HG03558 (cell line): Measurements from ENCODE around the gene SEC61A1.

ENCODE experiments used
- ATAC-seq: cut with Tn5 transposase; IDR thresholded peaks from one replicate; pipeline ENCODE4 v1.9.1; 2021; ENCODE audit warnings: moderate number of reproducible peaks; ENCODE audit not compliant: unreplicated experiment; ENCODE audit errors: extremely low read depth

The SEC61A1 gene

DNA sequence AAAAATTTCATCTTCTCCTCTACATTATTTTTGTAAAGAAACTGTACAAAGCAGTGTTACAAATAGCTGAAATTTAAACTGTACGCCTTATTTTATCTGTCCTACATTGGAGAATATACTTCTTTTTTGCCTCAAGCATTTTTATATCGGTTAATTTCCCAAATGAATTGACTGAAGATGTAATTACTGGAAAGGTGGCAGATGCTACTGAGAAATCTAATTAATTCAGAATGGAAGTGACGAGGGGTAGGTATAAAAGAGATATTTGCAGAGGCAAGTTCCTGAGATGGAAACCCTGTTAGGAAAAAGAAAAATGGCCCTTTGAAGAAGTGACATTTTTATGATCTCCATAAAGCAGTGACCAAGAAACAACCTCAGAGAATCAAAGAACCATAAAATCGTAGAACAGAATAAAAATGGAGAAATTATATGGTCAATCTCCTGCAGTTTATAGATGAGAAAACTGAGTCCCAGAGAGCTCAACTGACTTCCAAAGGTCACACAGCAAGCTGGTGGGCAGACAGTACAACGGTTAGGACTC lies 51.0 kb downstream of the SEC61A1 start:
- no peak for ATAC-seq

DNA sequence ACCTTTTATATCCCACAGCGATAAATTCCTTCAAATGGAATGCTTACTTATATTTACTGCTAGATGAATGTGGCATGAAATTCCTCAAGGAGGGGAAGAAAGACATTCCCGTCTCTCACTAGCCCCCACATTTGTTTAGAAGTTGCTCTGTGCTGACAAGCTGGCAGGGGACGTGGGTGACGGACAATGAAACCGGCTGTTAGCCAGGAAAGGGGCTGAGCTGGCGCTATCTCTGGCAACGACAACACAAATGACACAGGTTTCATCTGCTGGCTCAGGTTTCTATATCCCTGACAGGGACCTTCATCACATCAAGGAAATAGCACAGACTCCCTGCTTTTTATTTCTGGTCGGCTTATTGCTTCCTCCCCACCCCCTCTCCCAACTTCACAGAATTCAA lies 55.6 kb downstream of the SEC61A1 start:
- ATAC-seq, result no peak

DNA sequence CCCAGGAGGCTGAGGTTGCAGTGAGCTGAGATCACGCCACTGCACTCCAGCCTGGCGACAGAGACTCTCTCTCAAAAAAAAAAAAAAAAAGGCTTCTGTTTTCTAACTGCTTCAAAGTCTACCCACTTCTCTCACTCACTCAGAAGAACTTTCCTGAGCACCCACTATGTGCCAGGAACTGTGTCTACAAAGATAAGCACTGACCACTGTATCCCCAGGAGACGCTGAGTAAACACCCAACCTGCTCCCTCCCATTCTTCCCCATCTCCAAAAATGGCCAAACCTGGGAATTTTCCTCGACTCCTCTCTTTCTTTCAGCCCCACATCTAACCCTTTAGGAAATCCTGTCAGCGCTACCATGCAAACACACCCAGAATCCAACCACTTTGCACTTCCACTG lies 58.9 kb downstream of the SEC61A1 start:
- ATAC-seq, result no peak

DNA sequence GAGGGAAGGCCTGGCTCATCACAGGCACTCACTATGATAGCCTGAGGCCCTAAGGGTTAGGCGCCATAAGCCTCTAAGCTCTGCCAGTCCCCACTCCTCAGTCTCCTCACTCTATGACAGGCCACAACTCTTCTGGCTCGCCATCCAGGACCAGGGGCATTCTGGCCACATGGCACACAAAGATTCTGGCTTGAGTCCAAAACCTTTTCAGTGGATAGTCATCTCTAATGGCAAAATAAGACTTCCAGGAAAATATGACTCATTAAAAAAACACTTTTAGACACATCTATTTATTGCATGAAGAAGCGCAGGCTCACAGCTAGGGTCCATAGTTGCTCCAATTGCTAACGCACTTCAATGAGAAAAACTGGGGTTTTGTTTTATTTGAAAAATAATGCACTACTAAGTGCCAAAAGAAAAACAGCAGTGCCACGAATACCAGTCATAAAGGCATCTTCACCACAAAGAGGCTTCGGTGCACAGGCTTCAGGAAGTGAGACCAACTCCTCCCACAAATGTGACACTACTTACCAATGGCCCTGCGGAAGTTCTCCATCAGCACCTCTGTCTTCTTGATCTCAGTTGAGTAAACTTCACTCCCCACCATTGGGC lies 60.2 kb downstream of the SEC61A1 start:
- no peak for ATAC-seq

DNA sequence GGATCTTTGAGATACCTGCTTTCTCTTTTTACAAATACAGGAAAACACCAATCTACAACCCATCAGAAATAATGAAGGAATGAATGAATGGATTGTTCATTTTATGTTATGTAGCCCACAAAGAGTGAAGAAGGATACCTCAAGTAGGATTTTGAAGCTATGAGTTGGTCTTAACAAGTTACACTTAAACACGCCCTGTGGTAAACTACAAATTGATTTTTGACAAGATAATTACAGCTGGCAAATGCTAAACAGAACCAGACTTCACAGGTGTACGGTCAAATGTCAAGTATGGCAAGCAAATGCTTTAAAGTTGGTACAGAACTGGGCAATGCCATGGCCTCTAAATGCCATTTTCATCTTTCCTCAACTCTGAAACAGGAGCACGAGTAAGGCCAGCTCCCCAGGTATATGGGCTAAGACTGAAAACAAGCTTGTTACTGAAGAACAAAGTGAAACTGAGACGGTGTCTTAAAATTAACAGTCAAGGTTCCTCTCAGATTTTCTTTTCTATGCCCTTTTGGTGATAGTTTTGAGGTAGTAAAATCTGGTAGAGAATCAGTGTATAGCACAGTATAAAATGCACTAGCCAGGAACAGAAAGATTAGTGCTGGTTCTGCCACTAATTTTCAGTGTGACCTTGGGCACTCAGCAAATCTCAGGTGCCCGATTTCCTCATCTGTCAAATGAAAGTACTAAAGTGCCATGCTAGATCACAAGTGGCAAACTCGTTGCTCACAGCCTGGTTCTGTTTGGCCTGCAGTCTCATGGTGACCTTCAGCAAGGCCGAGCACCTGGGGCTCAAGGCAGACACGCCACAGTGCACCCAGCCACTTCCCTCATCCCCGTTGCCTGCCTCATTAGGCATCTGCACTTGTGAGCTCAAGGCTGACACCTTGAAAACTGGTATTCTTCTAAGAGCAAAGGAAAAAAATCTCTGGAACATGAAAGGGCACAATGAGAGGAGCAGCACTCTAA lies 61.9 kb downstream of the SEC61A1 start:
- ATAC-seq, result no peak
